GM19455 (cell line): ENCODE data around the gene CHCHD6.
A peak's percentile ranks its signal among the peaks of the same experiment; 100 is the strongest.

ENCODE experiments used
- ATAC-seq: cut with Tn5 transposase; IDR thresholded peaks from one replicate; pipeline ENCODE4 v1.9.1; 2021; ENCODE audit not compliant: unreplicated experiment

The CHCHD6 gene

DNA sequence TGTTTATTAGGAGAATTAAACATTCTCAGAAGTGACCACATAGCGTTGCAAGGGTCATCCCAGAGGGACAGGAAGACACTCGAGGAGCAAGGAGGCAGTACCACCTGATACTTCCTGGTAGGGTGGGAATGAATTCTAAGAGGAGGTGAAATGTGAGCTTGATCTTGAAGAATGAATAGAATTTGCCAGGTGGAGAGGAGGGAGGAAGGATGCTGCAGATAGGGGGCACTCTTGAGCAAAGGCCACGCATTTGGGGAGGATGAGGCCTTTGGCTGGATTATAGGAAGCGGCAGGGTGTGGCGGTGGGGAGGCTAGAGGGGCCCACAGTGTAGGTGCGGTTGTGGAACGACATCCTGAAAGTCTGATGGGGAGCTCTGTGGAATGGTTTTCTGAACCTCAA lies 33.5 kb downstream of the CHCHD6 start:
- no peak for ATAC-seq

DNA sequence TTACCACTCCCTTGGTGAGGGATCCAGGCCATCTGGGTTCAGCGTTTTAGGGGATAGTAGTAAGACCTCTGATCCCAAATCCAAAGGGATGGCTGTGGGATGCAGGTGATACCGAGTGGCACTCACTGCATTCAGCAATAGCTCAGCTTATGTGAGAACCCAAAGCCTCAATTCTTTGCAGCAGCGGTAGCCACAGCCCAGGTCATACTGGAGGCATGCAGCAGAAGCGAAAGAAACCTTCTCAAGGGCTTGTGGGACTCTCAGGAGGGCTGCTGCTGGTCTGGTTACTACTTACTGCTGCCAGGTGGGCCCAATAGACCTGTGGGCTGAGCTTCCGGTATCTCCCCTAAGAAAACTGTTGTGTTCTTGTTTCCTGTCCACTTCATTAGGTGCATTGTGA lies 38.0 kb downstream of the CHCHD6 start:
- no peak for ATAC-seq

DNA sequence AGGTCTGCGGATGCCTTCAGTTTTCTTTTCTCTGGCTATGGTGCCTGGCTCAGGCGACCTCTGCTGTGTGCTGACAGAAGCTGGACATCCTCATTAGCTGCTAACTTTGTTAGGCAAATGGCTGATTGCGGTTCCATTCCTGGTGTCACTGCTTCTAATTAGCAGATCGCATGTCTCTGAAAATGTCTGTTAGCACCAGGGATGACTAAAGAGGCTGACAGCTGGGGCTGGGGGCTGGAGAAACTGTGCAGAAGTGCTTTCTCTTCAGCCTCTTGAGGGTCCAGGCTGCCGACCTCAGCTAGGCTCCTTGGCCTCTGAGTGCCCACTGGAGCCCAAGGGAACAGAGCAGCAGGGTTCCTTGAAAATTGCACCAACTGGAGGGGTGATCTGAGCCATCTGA lies 39.3 kb downstream of the CHCHD6 start:
- ATAC-seq, result no peak

DNA sequence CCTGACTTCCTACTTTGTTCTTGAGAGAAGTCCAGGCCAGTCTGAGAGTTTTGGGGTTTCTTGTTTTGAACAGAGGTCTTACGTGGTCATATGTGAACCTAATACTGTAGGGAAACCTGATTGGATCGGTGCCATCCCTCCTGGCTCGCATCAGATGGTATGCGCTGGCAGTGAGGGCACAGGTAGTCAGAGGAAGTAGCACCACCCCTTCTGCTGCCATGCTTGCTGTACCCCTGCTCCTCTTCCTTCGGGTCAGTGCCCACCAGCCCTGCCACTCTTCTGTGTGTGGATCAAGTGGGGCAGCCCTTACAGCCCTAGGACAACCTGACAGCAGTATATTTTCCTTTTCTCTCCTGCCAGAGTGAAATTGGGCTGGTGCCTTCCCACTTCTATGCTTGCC lies 39.7 kb downstream of the CHCHD6 start:
- no peak for ATAC-seq

DNA sequence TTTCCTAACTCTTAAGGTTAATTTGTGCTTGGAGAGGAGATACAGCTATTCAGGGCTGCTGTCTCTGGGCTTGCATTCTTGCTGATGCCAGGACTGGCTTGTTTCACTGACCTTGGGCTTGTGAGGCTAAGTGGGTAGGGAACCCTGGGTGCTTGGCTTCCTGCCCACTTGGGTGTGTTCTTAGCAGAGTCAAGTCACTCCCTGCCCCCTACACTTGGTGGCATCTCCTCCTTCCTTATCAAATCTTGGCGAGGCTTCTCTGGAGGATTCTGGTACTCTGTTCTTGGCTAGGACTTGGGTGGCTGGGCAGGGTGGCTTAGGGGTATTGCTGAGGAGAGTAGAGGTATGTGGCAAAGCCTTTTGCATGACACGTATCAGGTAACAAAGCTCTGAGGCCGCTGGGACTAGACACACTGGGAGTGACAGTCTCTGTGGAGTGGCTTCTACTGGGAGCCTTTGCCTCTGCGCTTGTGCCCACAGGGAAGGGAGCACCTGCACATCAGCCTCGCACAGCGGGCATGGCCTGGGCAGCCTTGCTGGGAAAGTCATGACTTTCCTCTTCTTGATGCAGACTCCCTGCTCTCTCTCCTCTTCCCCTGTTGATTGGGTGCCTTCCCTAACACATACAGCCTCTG lies 41.8 kb downstream of the CHCHD6 start:
- ATAC-seq, result no peak

DNA sequence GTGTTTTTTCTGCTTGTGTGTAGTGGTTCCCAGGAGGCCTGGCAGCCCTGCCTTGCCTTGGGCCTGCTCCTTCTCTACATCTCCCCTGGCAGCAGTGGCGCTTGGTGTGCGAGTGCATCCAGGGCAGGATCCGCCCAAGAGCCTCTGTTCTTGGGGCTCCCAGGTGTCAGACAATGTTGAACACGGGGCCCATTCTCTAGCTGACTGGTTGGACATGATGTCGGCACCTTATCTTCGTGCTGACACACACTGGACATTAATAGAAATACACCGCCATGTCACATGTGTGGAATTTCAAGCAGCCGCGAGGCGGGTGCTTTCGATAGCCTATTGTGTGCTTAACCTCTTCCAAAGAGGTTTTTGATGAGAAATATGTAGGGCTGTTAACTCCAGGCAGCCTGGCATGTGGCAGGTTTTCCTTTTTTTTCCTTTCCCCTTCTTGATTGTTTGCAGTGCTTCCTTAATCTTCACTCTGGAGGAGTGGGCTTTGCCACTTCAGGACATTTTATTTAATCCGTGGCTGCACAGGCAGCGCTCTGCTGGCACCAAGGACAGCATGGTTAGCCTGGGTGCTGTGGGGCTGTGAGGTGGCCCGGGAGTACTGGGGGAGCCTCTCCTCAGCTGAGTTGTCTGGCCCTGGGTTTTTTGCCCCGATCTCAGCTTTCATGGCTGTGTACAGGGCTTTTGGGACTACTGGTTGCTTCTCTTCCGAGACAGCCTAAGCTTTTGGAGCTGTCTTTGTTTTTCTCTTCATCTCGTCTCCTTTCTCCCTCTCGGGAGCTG lies 42.5 kb downstream of the CHCHD6 start:
- ATAC-seq, result no peak

DNA sequence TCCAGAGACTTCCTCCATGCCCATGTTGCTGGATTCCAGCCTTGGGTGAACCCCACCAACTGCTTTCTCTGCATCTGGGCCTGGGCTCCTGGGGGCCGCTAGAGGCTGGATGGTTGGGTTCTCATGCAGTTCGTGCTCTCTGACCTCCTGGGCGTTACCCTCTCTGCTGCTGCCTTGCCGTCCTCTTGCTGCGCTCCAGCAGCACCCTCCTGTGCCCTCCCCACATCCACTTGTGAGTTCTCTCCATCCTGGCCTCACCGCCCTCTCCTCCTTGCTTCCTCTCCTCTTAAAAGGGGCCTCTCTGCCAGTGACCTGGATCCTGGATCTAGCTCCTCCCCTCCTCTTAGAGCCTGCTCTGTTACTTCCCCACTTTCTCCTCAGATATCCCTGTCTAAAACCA lies 43.7 kb downstream of the CHCHD6 start:
- no peak for ATAC-seq

DNA sequence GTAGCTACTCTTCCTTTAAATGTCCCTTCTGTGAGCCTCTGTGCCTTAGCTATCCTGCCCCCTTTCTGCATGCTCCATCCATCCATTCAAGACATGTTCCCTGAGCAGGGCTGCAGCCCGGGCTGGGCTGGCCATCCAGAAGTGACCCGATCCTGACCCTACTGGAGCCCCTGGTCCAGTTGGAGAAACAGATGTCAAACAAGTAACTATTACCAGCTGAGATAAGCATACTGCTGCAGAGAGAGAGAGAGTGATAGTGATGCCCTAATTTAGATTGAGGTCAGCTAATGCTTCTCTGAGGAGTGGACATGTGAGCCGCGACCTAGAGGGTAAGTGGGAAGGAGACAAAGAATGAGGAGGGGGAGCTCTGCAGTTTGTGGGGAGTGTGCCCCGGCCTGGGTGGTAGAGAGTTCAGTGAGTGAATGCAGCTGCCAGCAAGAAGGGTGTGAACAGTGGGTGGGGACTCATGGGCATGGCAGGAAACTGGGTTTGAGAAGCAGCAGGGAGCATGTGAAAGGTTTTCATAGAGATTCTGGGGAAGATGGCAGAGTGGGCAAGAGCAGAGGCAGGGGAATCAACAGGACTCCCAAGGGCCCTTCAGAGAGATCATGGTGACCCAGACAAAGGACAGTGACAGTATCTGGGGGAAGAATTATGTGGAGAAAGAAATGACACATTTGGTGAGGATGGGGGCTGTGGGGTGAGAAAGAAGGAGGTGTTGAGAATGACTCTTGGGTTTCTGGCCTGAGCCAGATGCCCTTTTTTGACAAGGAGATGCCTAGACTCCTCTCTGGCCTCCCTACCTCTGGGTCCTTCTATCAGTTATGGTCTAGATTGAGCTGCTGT lies 44.9 kb downstream of the CHCHD6 start:
- no peak for ATAC-seq

DNA sequence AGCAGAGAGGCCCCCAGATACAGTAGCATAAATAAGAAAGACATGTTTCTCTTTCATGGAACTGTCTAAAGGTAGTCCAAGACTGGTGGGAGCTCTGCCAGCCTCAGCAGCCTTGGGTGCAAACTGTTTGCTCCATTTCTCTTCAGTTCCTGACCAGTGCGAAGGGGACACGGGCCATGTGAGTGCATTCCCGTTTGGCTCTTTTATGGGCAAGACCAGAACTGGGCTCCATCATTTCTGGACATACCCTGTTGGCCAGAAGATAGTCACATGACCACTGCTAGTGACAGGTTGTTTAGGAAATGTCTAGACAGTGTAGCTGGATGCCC lies 45.5 kb downstream of the CHCHD6 start:
- ATAC-seq, result no peak

DNA sequence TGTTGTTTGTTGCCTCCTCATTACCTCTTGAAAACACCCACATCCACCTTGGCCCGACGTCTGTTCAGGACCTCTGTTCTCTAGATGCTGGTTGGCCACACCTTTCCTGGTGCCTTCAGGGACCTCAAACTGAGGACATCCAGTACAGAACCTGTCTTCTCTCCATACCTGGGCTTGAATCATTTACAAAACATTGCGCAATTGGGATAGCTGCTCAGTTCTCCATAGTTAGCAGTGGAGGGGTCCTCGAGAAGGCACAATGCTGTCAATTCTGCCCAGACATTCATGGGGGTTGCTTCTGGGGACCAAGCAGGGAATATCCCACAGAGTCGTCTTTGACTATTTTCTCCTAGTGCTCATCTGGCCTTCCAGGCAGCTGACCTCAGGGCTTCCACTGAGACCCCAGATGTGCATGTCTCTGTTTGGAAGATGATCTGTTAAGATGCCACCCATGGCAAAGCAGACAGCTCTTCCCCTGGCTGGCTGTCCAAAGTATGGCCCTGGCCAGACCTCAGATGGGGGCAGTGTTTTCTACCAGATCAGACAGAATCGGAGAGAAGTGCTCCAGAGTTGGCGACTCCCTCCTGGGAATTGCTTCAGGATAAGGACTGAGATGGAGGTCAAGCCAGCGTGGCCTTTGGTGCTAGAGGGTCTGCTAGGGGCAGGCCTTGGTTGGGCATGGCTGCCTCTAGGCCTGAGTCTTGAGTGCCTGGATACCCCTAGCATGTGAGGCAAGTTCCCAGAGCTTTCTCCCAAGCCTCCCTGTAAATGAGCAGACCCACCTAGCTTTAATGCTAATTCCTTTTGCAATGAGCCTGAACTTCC lies 46.1 kb downstream of the CHCHD6 start:
- ATAC-seq, result no peak

DNA sequence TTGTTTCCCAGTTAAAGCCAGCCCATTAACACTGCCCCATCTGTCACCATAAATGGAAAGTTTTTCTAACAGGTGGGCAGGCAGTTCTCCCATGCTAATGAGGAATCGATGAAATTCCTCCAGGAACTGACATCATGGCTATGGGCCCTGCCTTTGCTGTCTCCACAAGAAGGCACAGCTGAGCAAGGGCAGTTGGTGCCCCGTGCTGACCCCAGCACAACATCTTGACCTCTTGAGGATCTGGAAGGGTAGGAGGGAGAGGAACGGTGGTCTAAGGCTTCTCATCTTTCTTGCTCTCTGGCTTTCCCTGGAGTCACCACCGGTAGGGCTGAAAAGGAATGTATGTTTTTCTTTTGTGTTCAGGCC lies 46.7 kb downstream of the CHCHD6 start:
- ATAC-seq, result no peak

DNA sequence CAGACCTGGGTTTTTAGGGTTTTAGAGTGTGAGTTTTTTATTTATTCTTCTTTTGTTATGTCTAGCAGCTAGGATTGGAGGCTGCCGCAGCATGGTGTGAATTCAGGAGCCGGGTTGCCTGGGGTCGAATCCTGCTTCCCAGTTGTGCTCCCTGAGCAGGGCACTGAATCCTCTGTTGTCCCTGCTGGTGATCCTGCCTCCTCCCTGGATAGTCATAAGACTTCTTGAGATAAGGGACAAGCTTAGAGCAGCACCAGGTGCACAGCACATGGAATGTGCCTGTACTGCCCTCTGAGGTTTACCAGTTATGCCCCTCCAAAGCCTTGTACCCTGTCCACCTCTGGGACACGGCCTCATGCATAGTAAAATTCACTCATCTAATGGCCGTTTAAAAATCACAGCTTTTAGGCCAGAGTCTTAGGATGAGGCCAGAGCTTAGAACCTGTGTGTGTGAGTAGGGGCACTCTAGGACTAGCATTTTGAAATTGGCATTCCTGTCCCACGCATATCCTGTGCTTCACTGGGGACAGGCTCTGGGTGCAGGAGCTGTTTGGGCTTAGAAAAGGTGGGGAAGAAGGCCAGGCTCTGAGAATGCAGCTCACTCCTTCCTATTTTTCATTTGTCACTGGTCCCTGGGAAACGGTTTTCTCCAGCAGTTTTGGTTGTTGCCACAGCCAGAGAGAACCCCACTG lies 47.7 kb downstream of the CHCHD6 start:
- ATAC-seq, result no peak

DNA sequence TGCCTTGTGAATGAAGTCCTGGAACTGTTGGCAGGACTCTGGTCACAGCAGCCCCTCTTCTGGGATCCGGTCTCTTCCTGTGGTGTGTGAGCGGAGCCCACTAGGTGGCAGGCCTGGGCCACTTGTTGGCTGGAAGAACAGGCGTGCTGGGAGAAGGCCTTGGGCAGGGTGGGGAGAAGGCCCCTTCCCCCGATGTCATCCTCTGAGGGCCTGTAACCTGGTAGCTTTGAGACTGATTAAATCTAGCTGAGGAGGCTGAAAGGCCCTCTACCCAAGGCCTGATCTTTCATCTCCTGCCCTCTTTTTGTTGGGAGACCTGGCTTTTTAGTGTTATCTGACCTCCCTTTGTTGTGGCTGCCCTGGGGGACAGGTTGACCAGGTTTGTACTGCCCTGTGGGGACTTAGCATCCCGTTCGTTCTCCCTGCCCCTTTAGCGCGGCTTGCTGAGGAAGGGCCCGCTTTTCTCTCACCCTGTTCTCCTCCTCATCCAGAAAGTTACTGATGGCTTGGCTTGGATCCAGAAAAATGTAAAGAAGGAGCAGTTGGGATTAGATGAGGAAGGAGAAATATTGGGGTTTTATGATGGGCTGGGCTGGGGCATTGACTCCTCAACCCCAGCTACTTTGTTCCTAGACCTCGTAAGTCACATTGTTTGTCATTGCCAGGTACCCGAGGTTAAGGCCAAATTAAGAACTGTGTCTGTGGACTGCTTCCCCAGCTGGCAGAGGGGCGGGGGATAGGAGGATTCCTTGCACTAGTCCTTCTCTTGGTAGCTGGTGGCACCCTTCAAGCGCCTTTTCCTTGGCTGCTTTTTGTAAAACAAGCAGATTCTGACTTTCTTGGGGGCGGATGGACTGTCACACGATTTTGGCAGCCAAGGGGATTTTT lies 48.5 kb downstream of the CHCHD6 start:
- peak; percentile 66 for ATAC-seq

DNA sequence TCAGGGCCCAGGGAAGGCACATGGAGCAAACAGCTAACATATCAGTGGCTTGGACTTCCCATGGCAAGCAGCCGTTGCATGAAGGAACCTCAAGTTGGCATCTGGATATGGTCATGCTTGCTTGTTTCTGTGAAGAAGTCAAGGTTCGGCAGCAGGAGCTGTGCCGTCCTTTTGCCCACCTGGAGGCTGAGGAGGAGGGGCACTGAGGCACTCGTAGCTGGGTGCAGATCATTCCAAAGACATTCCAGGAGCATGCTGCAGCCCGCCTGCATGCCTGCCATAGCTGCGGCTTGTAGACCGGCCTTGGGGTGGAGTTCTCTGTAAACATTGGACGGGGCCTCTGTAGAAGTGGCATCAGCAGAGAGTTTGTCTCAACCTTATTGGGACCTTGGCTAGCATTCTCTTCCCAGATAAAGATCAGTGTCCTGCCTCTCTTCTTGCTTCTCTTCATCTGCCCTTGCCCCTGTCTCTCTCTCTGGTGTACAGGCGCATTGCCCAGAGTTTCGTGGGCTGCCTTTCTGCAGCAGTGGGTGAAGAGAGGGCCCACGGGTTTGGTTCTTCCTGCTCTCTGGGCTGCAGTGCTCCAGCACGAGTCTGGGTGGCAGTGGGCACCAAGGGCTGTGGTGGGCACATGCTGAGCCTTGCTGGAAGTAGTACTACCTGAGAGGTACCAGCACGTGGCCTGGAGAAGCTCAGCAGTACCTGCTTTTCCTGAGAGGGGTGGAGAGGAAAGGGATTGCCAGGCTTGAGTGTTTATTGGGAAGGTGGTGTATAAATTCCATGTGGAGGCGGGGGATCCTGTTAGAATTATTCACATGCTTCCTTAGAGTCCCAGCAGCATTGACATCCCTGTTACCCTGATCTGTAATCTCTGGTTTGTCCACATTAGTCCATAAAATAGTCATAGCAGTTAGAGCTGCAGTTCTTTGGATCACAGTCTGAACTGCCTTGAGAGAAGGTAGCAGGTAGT lies 49.4 kb downstream of the CHCHD6 start:
- no peak for ATAC-seq

DNA sequence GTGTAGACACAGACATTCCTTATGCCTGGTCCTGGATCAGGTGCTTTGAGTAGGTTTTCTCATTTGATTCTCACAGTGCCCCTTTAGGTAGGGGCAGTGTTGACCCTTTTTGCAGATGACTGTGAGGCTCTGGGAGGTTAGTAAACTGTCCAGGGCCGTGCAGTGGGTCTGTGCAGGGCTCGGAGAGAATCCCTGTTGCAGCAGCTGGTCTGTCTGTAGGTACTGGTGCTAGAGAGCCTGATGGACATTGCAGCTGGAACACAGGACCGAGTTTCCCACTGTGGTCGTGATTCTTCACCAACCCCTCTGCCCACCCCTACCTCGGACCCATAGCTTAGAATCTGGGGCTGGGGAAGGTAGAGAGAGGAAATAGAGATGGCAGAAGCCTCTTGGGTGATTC lies 51.8 kb downstream of the CHCHD6 start:
- ATAC-seq, result no peak

DNA sequence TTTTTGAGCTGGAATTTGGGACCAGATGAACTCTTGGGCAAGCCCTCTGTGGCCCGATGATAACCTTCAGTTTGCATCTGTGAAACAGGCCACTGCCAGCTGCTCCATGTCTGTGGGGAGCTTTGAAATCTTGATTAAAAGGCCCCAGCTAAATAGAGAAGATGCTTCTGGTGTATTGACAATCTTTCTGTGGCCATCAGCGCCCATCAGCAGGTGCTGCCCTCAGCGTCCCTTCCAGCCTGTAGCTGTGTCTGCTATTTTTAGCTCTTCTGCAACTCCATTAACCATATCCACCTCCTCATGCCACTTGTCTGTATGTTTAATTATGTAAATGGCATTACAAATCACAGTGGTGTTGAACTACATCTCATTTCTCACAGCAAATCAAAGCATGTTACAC lies 54.0 kb downstream of the CHCHD6 start:
- no peak for ATAC-seq

DNA sequence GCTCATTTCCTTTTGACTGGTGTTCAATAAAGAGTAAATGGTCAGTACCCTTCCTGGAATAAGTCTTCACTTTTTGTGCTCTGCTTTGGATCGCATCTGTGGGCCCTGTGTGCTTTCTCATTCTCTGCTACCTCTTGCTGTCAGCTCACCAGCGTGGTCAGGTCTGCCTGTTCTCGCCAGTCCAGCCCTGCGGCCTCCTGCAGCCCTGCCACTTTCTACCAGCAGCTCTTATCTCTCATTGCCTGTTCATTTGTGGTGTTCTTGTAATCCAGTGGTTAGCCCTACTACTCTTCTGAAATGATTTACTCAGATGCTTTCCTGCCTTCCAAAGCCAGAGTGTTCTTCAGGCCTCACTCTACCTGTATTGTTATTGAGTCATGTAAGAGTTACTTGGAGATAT lies 54.8 kb downstream of the CHCHD6 start:
- ATAC-seq, result no peak

DNA sequence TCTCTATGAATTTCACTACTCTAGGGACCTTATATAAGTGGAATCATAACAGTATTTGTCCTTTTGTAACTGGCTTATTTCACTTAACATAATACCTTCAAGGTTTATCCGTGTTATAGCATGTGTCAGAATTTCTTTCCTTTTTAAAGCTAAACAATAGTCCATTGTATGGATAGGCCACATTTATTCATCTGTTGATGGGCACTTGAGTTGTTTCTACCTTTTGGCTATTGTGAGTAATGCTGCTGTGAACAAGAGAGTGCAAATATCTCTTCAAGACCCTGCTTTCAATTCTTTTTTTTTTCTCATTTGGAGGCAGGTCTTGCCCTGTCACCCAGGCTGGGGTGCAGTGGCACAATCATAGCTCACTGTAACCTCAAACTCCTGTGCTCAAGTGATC lies 56.5 kb downstream of the CHCHD6 start:
- no peak for ATAC-seq

DNA sequence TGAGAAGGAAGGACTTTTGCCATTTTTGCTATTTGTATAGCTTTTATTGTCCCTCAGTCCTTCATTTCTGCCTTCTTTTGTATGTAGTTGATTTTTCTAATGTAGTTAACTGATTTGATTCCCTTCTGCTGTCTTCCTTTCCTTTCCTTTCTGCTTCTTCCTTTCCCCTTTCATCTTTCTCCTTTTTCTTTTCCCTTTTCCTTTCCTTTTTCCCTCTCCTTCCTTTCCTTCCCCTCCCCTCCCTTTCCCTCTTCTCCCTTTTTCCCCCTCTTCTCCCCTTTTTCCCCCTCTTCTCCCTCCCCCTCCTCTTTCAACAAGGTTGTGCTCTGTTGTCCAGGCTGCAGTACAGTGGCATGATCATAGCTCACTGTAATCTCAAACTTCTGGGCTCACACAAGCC lies 59.0 kb downstream of the CHCHD6 start:
- no peak for ATAC-seq
